BLaER1 treated with 17β-estradiol and CSF1 and Interleukin-3, amounts not matched to agents 10 nM and 100 nM (cell line): ENCODE results near the gene PCDH9.

Experiments
- H3K27ac ChIP-seq, 11 experiments: shearing (Covaris generic); formaldehyde crosslinking; 2 replicates each; pipeline ENCODE4 v1.8.1; 2022
- H3K27me3 ChIP-seq, 11 experiments: shearing (Covaris generic); formaldehyde crosslinking; 2 replicates each; pipeline ENCODE4 v1.8.1; 2022
- H3K36me3 ChIP-seq, 11 experiments: shearing (Covaris generic); formaldehyde crosslinking; 2 replicates each; pipeline ENCODE4 v1.8.1; 2022
- H3K4me1 ChIP-seq, 10 experiments: shearing (Covaris generic); formaldehyde crosslinking; 2 replicates each; pipeline ENCODE4 v1.8.1; 2022
- H3K4me2 ChIP-seq, 11 experiments: shearing (Covaris generic); formaldehyde crosslinking; 2 replicates each; pipeline ENCODE4 v1.8.1; 2022
- H3K4me3 ChIP-seq, 10 experiments: shearing (Covaris generic); formaldehyde crosslinking; 2 replicates each; pipeline ENCODE4 v1.8.1; 2022
- H3K9ac ChIP-seq, 11 experiments: shearing (Covaris generic); formaldehyde crosslinking; 2 replicates each; pipeline ENCODE4 v1.8.1; 2022
- H3K9me3 ChIP-seq, 11 experiments: shearing (Covaris generic); formaldehyde crosslinking; replicated peaks in 1 of 11; 2 replicates each; pipeline ENCODE4 v1.8.1; 2022
- H4K20me1 ChIP-seq, 11 experiments: shearing (Covaris generic); formaldehyde crosslinking; 2 replicates each; pipeline ENCODE4 v1.8.1; 2022
- Cebpa-rat ChIP-seq, 11 experiments: shearing (Covaris generic); IDR thresholded peaks; 2 replicates each; pipeline ENCODE4 v1.8.1; 2022

Gene PCDH9

GRCh38 chr13:67221630-67222226 lies 8.4 kb downstream of the PCDH9 start:
- Histone ChIP-seq H3K36me3 (peaks cover 0 to 5% (median 0%) of the 10 kb centered on the region in 11 experiments; a peak in 1 of 22 replicates), H3K4me2 (peak overlapping the region; percentile 46 to 81 (median 63)), H3K4me1 (peaks cover 33 to 70% (median 49%) of the 10 kb centered on the region in 10 experiments), H3K27me3 (no peaks in the 10 kb centered on the region), H3K4me3 (peak overlapping the region in 2 of 10 experiments; percentile 22 to 95; a peak in 2 of 20 replicates), H3K9me3 (no peaks in the 10 kb centered on the region), H3K9ac (peak overlapping the region in 4 of 11 experiments; percentile 7 to 59 (median 20); a peak in 4 of 22 replicates), H3K27ac (peak overlapping the region in 4 of 11 experiments; percentile 1 to 10 (median 4); a peak in 3 of 22 replicates), H4K20me1 (no peaks in the 10 kb centered on the region)
- no peak for TF ChIP-seq Cebpa-rat (IDR thresholded peaks at IDR 0.05)

- no peak overlapping the region for H3K4me3 ChIP-seq
- H3K9me3 ChIP-seq, result 0 out of 22 replicates have a peak, but pooled peaks cover 0 to 2% (median 0%) of the 10 kb centered on the region in 11 experiments
- no peak for TF ChIP-seq Cebpa-rat (IDR thresholded peaks at IDR 0.05)
- no peaks in the 10 kb centered on the region for H3K27me3 ChIP-seq
- no peak overlapping the region for H3K27ac ChIP-seq
- no peak overlapping the region for H3K4me2 ChIP-seq
- no peak overlapping the region for H3K9ac ChIP-seq
- H3K4me1 ChIP-seq, result peaks cover 12 to 48% (median 25%) of the 10 kb centered on the region in 10 experiments
- peaks cover 0 to 18% (median 0%) of the 10 kb centered on the region in 11 experiments; a peak in 4 of 22 replicates for H3K36me3 ChIP-seq
- no peaks in the 10 kb centered on the region for H4K20me1 ChIP-seq
Observed at GRCh38 chr13:67219113-67219512, 11.0 kb downstream of the PCDH9 start.

- Histone ChIP-seq H3K4me1 (peaks cover 8 to 44% (median 18%) of the 10 kb centered on the region in 10 experiments), H3K4me2 (peak overlapping the region in 1 of 11 experiments; percentile 16; a peak in 2 of 22 replicates), H3K4me3 (no peak overlapping the region), H3K27ac (no peak overlapping the region), H3K9ac (no peak overlapping the region), H4K20me1 (no peaks in the 10 kb centered on the region), H3K27me3 (no peaks in the 10 kb centered on the region), H3K36me3 (peaks cover 0 to 28% (median 0%) of the 10 kb centered on the region in 11 experiments; a peak in 6 of 22 replicates), H3K9me3 (peaks cover 0 to 6% (median 0%) of the 10 kb centered on the region in 11 experiments; a peak in 1 of 22 replicates)
- no peak for TF ChIP-seq Cebpa-rat (IDR thresholded peaks at IDR 0.05)
Observed at GRCh38 chr13:67217880-67218279, 12.3 kb downstream of the PCDH9 start.

GRCh38 chr13:67216864-67217263 lies 13.3 kb downstream of the PCDH9 start:
- Histone ChIP-seq H3K27me3 (no peaks in the 10 kb centered on the region), H3K4me3 (no peak overlapping the region), H3K9ac (no peak overlapping the region), H3K4me1 (peaks cover 5 to 35% (median 10%) of the 10 kb centered on the region in 10 experiments), H3K9me3 (peaks cover 0 to 6% (median 0%) of the 10 kb centered on the region in 11 experiments; a peak in 2 of 22 replicates), H3K36me3 (peaks cover 0 to 35% (median 0%) of the 10 kb centered on the region in 11 experiments; a peak in 7 of 22 replicates), H3K4me2 (no peak overlapping the region), H3K27ac (no peak overlapping the region), H4K20me1 (no peaks in the 10 kb centered on the region)
- TF ChIP-seq Cebpa-rat (IDR thresholded peaks at IDR 0.05), result no peak

GRCh38 chr13:67210208-67210607 lies 19.9 kb downstream of the PCDH9 start:
- H3K27me3 ChIP-seq, result no peaks in the 10 kb centered on the region
- no peak overlapping the region for H3K27ac ChIP-seq
- H4K20me1 ChIP-seq, result no peaks in the 10 kb centered on the region
- no peak overlapping the region for H3K4me2 ChIP-seq
- no peak overlapping the region for H3K9ac ChIP-seq
- H3K4me3 ChIP-seq, result no peak overlapping the region
- H3K9me3 ChIP-seq, result peaks cover 0 to 6% (median 0%) of the 10 kb centered on the region in 11 experiments; a peak in 2 of 22 replicates
- no peak for TF ChIP-seq Cebpa-rat (IDR thresholded peaks at IDR 0.05)
- H3K36me3 ChIP-seq, result peaks cover 0 to 21% (median 0%) of the 10 kb centered on the region in 11 experiments; a peak in 6 of 22 replicates
- peaks cover 0 to 5% (median under 1%) of the 10 kb centered on the region in 10 experiments; a peak in 8 of 20 replicates for H3K4me1 ChIP-seq

- Histone ChIP-seq H3K27me3 (no peaks in the 10 kb centered on the region), H3K27ac (no peak overlapping the region), H3K4me2 (no peak overlapping the region), H3K36me3 (peaks cover 0 to 15% (median 0%) of the 10 kb centered on the region in 11 experiments; a peak in 5 of 22 replicates), H3K4me1 (peaks cover 0 to 20% (median 12%) of the 10 kb centered on the region in 10 experiments; a peak in 13 of 20 replicates), H4K20me1 (no peaks in the 10 kb centered on the region), H3K9ac (no peak overlapping the region), H3K9me3 (no peaks in the 10 kb centered on the region; a peak in 2 of 22 replicates), H3K4me3 (no peak overlapping the region)
- TF ChIP-seq Cebpa-rat (IDR thresholded peaks at IDR 0.05), result no peak
Observed at GRCh38 chr13:67208552-67208951, 21.6 kb downstream of the PCDH9 start.

- peaks cover 0 to 3% (median 0%) of the 10 kb centered on the region in 11 experiments; a peak in 2 of 22 replicates for H3K36me3 ChIP-seq
- H3K9me3 ChIP-seq, result no peaks in the 10 kb centered on the region
- no peak overlapping the region for H3K4me3 ChIP-seq
- H4K20me1 ChIP-seq, result no peaks in the 10 kb centered on the region
- H3K27me3 ChIP-seq, result no peaks in the 10 kb centered on the region
- no peak overlapping the region for H3K27ac ChIP-seq
- peak overlapping the region in 9 of 11 experiments; percentile 13 to 69 (median 44); a peak in 15 of 22 replicates for H3K4me2 ChIP-seq
- peaks cover 0 to 21% (median 12%) of the 10 kb centered on the region in 10 experiments; a peak in 13 of 20 replicates for H3K4me1 ChIP-seq
- no peak overlapping the region for H3K9ac ChIP-seq
- TF ChIP-seq Cebpa-rat (IDR thresholded peaks at IDR 0.05), result no peak
Observed at GRCh38 chr13:67204764-67205163, 25.4 kb downstream of the PCDH9 start.

- H3K9me3 ChIP-seq, result no peaks in the 10 kb centered on the region
- no peak for TF ChIP-seq Cebpa-rat (IDR thresholded peaks at IDR 0.05)
- no peak overlapping the region for H3K9ac ChIP-seq
- H3K4me1 ChIP-seq, result peaks cover 0 to 20% (median 12%) of the 10 kb centered on the region in 10 experiments; a peak in 13 of 20 replicates
- H3K27ac ChIP-seq, result no peak overlapping the region
- no peaks in the 10 kb centered on the region for H3K27me3 ChIP-seq
- H4K20me1 ChIP-seq, result no peaks in the 10 kb centered on the region
- H3K4me2 ChIP-seq, result no peak overlapping the region
- H3K4me3 ChIP-seq, result no peak overlapping the region
- H3K36me3 ChIP-seq, result peaks cover 0 to 3% (median 0%) of the 10 kb centered on the region in 11 experiments; a peak in 2 of 22 replicates
Observed at GRCh38 chr13:67200605-67201004, 29.5 kb downstream of the PCDH9 start.

- peaks cover 0 to 16% (median 11%) of the 10 kb centered on the region in 10 experiments; a peak in 13 of 20 replicates for H3K4me1 ChIP-seq
- peaks cover 0 to 2% (median 0%) of the 10 kb centered on the region in 11 experiments; a peak in 3 of 22 replicates for H3K9me3 ChIP-seq
- TF ChIP-seq Cebpa-rat (IDR thresholded peaks at IDR 0.05), result no peak
- peaks cover 0 to 3% (median 0%) of the 10 kb centered on the region in 11 experiments; a peak in 2 of 22 replicates for H3K36me3 ChIP-seq
- no peak overlapping the region for H3K9ac ChIP-seq
- H3K27me3 ChIP-seq, result no peaks in the 10 kb centered on the region
- H3K27ac ChIP-seq, result no peak overlapping the region
- no peak overlapping the region for H3K4me2 ChIP-seq
- H3K4me3 ChIP-seq, result no peak overlapping the region
- H4K20me1 ChIP-seq, result no peaks in the 10 kb centered on the region
Observed at GRCh38 chr13:67200183-67200582, 30.0 kb downstream of the PCDH9 start.
